ENCODE measurements around the gene MEIKIN.

DNA sequence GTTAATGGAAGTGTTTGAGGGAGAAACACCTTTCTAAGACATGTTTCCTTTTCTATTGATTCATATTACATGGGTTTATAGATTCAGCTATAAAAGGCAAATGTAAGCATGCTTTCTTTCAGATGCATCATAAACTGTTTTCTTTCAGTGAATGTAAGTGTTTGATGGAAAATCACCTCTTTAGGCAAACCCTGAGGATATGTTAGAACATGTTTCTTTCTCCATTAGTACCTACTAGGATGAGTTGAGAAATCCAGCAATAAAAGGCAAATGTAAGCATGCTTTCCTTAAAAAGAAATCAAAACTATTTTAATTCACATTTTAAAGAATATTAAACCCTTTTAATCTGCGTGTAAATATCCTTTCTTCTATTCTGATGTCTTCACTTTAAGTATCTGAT is 180.2 kb downstream of the MEIKIN start:
- TF ChIP-seq CTCF (IDR thresholded peaks at IDR 0.05; ENCODE audit: low read depth, low read length) (no peak), EZH2phosphoT487 (IDR thresholded peaks at IDR 0.05; ENCODE audit: low read depth) (no peak)
